Spleen (tissue), 7 donors: ENCODE measurements around the gene TCL1B.

Source experiments
- POLR2A ChIP-seq, 3 donors: fragments of 450-650 bp; IDR thresholded peaks; one replicate each; pipeline ENCODE4 v1.5.1; 2017; ENCODE audit warnings: antibody characterized with exemption in 3 of 3, mild to moderate bottlenecking in 1 of 3
- POLR2AphosphoS5 ChIP-seq, 3 donors: sonication (generic); formaldehyde crosslinking; IDR thresholded peaks; one replicate each; pipeline ENCODE4 v1.5.1; 2017; ENCODE audit warnings: antibody characterized with exemption in 3 of 3
- TF ChIP-seq, protein P1 (sequence below), 11 experiments: fragments of 200-600 bp in 7 of 11; fragments of 450-650 bp in 4 of 11; sonication (generic) in 4 of 11; IDR thresholded peaks in 8 of 11; conservative IDR thresholded peaks in 3 of 11; 1 replicate in 7 of 11; 2 replicates in 4 of 11; pipeline versions ENCODE4 v1.4.0 to v1.8.0; 2016 to 2021; ENCODE audit warnings: antibody characterized with exemption in 11 of 11, inconsistent platforms in 4 of 11, mild to moderate bottlenecking in 1 of 11
- donor health status: DM: no; HTN: no; CAD: no; lungs with moderate emphysema.
- donor health status: DM: no; HTN: no; CAD: no.
- donor health status: DM: no; HTN: no; CAD: no.

DNA sequence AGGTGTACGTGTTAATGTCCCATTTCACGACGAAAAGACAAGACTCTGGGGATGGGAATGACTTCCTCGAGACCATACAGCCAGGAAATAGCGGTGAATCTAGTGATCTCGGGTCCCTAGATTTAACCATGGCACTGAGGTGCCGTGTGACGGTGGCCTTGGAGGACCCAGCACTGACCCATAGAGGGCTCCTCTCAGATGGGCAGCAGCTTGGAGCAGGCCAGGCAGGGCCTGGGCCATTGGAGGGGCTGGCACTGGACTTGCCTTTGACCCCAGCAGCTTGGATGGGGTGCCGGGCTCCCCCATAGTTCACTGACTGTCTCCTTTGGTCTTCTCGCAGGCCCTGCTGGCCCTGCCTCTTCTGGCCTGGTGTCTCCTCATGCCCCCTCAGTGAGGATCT is 5.4 kb downstream of the TCL1B start:
- TF ChIP-seq, protein P1, sequence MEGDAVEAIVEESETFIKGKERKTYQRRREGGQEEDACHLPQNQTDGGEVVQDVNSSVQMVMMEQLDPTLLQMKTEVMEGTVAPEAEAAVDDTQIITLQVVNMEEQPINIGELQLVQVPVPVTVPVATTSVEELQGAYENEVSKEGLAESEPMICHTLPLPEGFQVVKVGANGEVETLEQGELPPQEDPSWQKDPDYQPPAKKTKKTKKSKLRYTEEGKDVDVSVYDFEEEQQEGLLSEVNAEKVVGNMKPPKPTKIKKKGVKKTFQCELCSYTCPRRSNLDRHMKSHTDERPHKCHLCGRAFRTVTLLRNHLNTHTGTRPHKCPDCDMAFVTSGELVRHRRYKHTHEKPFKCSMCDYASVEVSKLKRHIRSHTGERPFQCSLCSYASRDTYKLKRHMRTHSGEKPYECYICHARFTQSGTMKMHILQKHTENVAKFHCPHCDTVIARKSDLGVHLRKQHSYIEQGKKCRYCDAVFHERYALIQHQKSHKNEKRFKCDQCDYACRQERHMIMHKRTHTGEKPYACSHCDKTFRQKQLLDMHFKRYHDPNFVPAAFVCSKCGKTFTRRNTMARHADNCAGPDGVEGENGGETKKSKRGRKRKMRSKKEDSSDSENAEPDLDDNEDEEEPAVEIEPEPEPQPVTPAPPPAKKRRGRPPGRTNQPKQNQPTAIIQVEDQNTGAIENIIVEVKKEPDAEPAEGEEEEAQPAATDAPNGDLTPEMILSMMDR (IDR thresholded peaks at IDR 0.05 in 8 of 11, conservative IDR thresholded peaks at IDR 0.05 in 3 of 11) = no peak
- TF ChIP-seq POLR2A (IDR thresholded peaks at IDR 0.05) (no peak), POLR2AphosphoS5 (IDR thresholded peaks at IDR 0.05) (no peak)
